KOPT-K1 (cell line): ENCODE results near the gene ALCAM.
"Not testable (repeated sequence)": the region's sequence is repeated elsewhere in the genome, so short reads cannot be mapped to it uniquely, and the experiment has no call there.

Experiments
- H3K27ac ChIP-seq: fragments of 200-600 bp; sonication (generic); 2 replicates; pipeline ENCODE4 v1.5.1; 2016; ENCODE audit warnings: antibody characterized with exemption, mild to moderate bottlenecking, low read depth, low read length; ENCODE audit not compliant: poor library complexity, severe bottlenecking
- H3K36me3 ChIP-seq: fragments of 200-600 bp; sonication (generic); 2 replicates; pipeline ENCODE4 v1.5.1; 2017; ENCODE audit warnings: antibody characterized with exemption, mild to moderate bottlenecking, low read length, moderate library complexity; ENCODE audit not compliant: insufficient read depth
- H3K9me3 ChIP-seq: fragments of 200-600 bp; sonication (generic); 2 replicates; pipeline ENCODE4 v1.5.1; 2017; ENCODE audit warnings: antibody characterized with exemption, low read length, mild to moderate bottlenecking; ENCODE audit not compliant: insufficient read depth, poor library complexity, severe bottlenecking

The ALCAM gene

DNA sequence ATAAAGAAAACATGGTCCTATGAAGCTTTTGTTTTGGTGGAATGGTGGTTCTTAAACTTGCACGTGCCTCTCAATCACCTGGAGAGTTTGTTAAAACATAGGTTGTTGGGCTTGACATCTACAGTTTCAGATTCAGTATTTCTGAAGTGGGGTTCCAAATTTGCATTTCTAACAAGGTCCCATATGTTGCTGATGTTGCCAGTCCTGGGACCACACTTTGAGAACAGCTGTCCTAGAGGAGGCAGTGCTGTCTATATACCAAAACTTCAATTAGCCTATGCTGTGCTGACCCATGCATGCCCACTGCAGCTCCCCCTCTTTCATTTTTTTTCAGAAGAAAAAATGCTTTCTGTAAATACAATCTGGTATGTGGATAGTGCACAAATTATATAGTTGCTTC lies 31.3 kb downstream of the ALCAM start:
- H3K9me3 ChIP-seq, result no peaks in the 10 kb centered on the region
- no peaks in the 10 kb centered on the region for H3K36me3 ChIP-seq
- no peak overlapping the region for H3K27ac ChIP-seq

DNA sequence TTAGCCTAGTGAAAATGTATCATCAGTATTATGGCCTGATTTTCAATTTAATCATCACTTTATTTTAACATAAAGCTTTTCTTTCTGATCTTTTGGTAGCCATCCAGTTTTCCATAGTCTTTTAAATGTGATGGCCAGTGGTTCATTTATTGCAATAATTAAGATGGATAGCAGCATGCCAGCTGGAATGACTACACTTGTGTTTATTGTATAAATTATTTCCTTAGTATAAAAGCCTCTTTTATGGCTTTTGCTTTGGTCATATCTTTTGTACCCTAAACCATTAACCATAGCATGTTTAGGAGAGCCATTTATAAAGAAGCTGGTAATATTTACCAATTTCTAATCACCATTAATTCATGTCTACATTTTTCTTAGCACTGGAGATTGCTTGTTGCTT lies 31.7 kb downstream of the ALCAM start:
- Histone ChIP-seq H3K36me3 (no peaks in the 10 kb centered on the region), H3K9me3 (no peaks in the 10 kb centered on the region), H3K27ac (no peak overlapping the region)

- H3K36me3 ChIP-seq, result no peaks in the 10 kb centered on the region
- H3K9me3 ChIP-seq, result no peaks in the 10 kb centered on the region
- no peak overlapping the region for H3K27ac ChIP-seq
Measured at GRCh38 chr3:105399062-105399461, 32.4 kb downstream of the ALCAM start.

DNA sequence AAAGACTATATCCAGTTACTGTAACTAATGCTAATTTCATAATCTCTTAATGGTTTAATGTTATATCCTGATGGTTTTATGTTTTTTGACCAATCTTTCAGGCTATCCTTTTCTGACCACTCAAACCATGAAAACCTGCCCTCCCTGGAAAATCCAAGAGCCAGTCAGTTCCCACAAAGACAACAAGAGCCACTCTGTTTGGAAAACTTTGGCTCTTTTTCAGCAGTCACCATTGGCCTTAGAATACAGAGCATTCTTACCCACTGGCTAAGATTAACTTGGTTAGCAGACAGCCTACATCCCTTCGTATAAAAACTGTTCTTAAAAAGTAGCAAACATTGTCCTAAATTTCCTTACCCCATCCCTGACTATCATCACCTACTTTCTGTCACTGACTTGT lies 32.9 kb downstream of the ALCAM start:
- Histone ChIP-seq H3K9me3 (no peaks in the 10 kb centered on the region), H3K36me3 (no peaks in the 10 kb centered on the region), H3K27ac (no peak overlapping the region)

DNA sequence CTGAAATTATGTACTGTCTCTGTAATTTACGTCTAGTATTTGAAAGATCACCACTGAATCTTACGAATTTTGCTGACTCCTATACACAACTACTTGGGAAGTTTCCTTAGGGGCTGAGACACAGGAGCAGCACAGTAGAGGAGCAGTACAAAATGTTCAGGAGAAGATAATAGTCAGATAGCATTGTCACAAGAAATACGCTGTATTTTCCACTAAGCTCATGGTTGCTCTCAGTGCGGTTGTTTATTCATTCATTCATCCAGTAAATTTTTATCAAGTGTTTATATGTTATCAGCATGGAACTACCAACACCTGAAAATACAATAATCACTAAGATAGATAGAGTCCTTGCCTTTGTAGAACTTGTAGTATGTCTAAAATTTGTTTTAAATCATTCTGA lies 34.5 kb downstream of the ALCAM start:
- Histone ChIP-seq H3K9me3 (no peaks in the 10 kb centered on the region), H3K36me3 (no peaks in the 10 kb centered on the region), H3K27ac (no peak overlapping the region)

GRCh38 chr3:105401691-105402149 lies 35.0 kb downstream of the ALCAM start:
- H3K27ac ChIP-seq, result no peak overlapping the region
- no peaks in the 10 kb centered on the region for H3K9me3 ChIP-seq
- no peaks in the 10 kb centered on the region for H3K36me3 ChIP-seq

- Histone ChIP-seq H3K36me3 (no peaks in the 10 kb centered on the region), H3K27ac (no peak overlapping the region), H3K9me3 (no peaks in the 10 kb centered on the region)
Measured at GRCh38 chr3:105402287-105402801, 35.6 kb downstream of the ALCAM start.

- H3K36me3 ChIP-seq, H3K27ac ChIP-seq, H3K9me3 ChIP-seq: not testable (repeated sequence)
Measured at GRCh38 chr3:105403034-105403433, 36.3 kb downstream of the ALCAM start.

- Histone ChIP-seq H3K36me3 (no peaks in the 10 kb centered on the region), H3K9me3 (no peaks in the 10 kb centered on the region), H3K27ac (no peak overlapping the region)
Measured at GRCh38 chr3:105406268-105406667, 39.6 kb downstream of the ALCAM start.

- H3K36me3 ChIP-seq, result no peaks in the 10 kb centered on the region
- H3K9me3 ChIP-seq, result no peaks in the 10 kb centered on the region
- no peak overlapping the region for H3K27ac ChIP-seq
Measured at GRCh38 chr3:105409364-105409763, 42.7 kb downstream of the ALCAM start.

- H3K9me3 ChIP-seq, result no peaks in the 10 kb centered on the region
- H3K27ac ChIP-seq, result no peak overlapping the region
- no peaks in the 10 kb centered on the region for H3K36me3 ChIP-seq
Measured at GRCh38 chr3:105413343-105413887, 46.7 kb downstream of the ALCAM start.

- H3K27ac ChIP-seq, result no peak overlapping the region
- H3K36me3 ChIP-seq, result no peaks in the 10 kb centered on the region
- no peaks in the 10 kb centered on the region for H3K9me3 ChIP-seq
Measured at GRCh38 chr3:105414841-105415240, 48.1 kb downstream of the ALCAM start.

DNA sequence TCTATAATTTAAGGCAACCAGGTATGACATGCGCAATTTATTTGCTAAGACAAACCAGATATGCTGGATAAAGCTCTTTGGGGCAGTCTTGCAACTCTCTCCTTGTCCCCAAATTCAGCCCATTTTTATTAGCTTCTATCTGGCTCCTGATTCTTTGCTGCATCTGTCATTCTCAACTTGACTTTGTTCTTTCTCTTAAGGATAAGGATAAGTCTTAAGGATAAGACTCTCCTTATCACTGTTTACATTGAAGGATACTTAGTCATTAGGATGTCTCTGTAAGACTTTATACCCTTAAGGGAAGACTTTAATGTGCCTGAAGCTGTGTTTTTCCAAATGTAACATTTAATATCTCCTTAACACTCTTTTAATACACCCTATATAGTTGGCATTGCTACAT lies 49.2 kb downstream of the ALCAM start:
- no peaks in the 10 kb centered on the region for H3K9me3 ChIP-seq
- H3K27ac ChIP-seq, result no peak overlapping the region
- no peaks in the 10 kb centered on the region for H3K36me3 ChIP-seq

- Histone ChIP-seq H3K9me3 (no peaks in the 10 kb centered on the region), H3K27ac (no peak overlapping the region), H3K36me3 (no peaks in the 10 kb centered on the region)
Measured at GRCh38 chr3:105417525-105418289, 51.0 kb downstream of the ALCAM start.

DNA sequence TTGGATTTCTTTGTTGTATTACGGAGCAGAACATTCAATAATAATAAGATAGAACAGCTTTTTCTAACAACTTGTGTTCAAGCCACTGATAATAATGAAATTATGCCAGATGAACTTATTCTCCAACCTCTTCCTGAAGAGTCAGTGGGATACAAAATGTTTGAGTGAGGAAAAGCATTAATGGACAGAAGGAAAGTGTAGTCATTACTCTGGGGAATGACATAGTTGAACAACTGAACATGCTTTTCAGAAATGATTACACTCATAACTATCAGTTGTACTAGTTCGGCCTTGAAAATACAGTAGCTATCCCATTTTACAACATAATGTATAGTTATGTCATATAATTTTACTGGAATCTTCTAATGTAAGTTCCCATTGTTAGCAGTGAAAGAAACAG lies 55.9 kb downstream of the ALCAM start:
- H3K27ac ChIP-seq, result no peak overlapping the region
- no peaks in the 10 kb centered on the region for H3K9me3 ChIP-seq
- H3K36me3 ChIP-seq, result no peaks in the 10 kb centered on the region

GRCh38 chr3:105423397-105423796 lies 56.7 kb downstream of the ALCAM start:
- Histone ChIP-seq H3K9me3 (no peaks in the 10 kb centered on the region), H3K36me3 (no peaks in the 10 kb centered on the region), H3K27ac (no peak overlapping the region)
